CD14-positive monocyte (primary cell): Measurements from ENCODE around the gene WWOX. TPM values are rescaled to one million over a fixed set of nuclear protein-coding genes. Genes with fewer than 3 reads are reported as not detected.

ENCODE experiments used
- DNase-seq, 3 donors: peaks; one replicate each; pipeline ENCODE4 v3.0.0-alpha.2; 2011 to 2022
- H2AFZ ChIP-seq: 2 replicates; pipeline ENCODE4 v1.6.0; 2012; ENCODE audit warnings: mild to moderate bottlenecking, low read depth, low read length, inconsistent platforms; ENCODE audit not compliant: insufficient read depth, poor library complexity, severe bottlenecking
- H3K27ac ChIP-seq, 2 donors: 1 replicate in 1 of 2; 2 replicates in 1 of 2; pipeline ENCODE4 v1.5.1; 2012 to 2013; ENCODE audit warnings: low read length in 2 of 2, control low read depth in 1 of 2, inconsistent platforms in 1 of 2, low read depth in 1 of 2, mild to moderate bottlenecking in 1 of 2
- H3K27me3 ChIP-seq, 2 donors: one replicate each; pipeline versions ENCODE4 v1.6.0 to v1.6.1; 2011 to 2013; ENCODE audit warnings: low read length in 2 of 2; ENCODE audit not compliant: control insufficient read depth in 2 of 2, insufficient read depth in 2 of 2
- H3K36me3 ChIP-seq, 2 donors: replicated peaks in 1 of 2; 1 replicate in 1 of 2; 2 replicates in 1 of 2; pipeline versions ENCODE4 v1.5.1 to v1.6.1; 2012 to 2013; ENCODE audit warnings: low read length in 2 of 2, control low read depth in 1 of 2, inconsistent platforms in 1 of 2, mild to moderate bottlenecking in 1 of 2; ENCODE audit not compliant: insufficient read depth in 2 of 2, control insufficient read depth in 1 of 2
- H3K4me1 ChIP-seq, 2 donors: 1 replicate in 1 of 2; 2 replicates in 1 of 2; pipeline versions ENCODE4 v1.5.1 to v1.6.1; 2012 to 2013; ENCODE audit warnings: low read length in 2 of 2, control low read depth in 1 of 2, inconsistent platforms in 1 of 2, mild to moderate bottlenecking in 1 of 2, moderate library complexity in 1 of 2; ENCODE audit not compliant: insufficient read depth in 2 of 2, control insufficient read depth in 1 of 2
- H3K4me2 ChIP-seq: replicated peaks from 2 replicates; pipeline ENCODE3; 2012; ENCODE audit warnings: low read length, moderate library complexity, mild to moderate bottlenecking; ENCODE audit not compliant: poor library complexity, severe bottlenecking; ENCODE audit errors: extremely low read depth
- H3K4me3 ChIP-seq, 3 experiments: fragments of 200-600 bp in 1 of 3; sonication (generic) in 1 of 3; replicated peaks in 1 of 3; 1 replicate in 2 of 3; 2 replicates in 1 of 3; pipeline ENCODE4 v1.5.1; 2011 to 2013; ENCODE audit warnings: low read length in 3 of 3, mild to moderate bottlenecking in 3 of 3, control low read depth in 2 of 3, low read depth in 2 of 3, inconsistent platforms in 1 of 3, moderate library complexity in 1 of 3
- H3K79me2 ChIP-seq: 2 replicates; pipeline ENCODE4 v1.6.0; 2012; ENCODE audit warnings: mild to moderate bottlenecking, control low read depth, inconsistent platforms, low read length, moderate library complexity; ENCODE audit not compliant: insufficient read depth
- H3K9ac ChIP-seq: 2 replicates; pipeline ENCODE4 v1.6.0; 2017; ENCODE audit warnings: low read length, mild to moderate bottlenecking; ENCODE audit not compliant: insufficient read depth, poor library complexity, severe bottlenecking
- H3K9me3 ChIP-seq, 2 donors: replicated peaks in 1 of 2; 1 replicate in 1 of 2; 2 replicates in 1 of 2; pipeline versions ENCODE4 v1.5.1 to v1.6.1; 2012 to 2013; ENCODE audit warnings: low read length in 2 of 2, control low read depth in 1 of 2; ENCODE audit not compliant: control insufficient read depth in 1 of 2, insufficient read depth in 1 of 2
- H4K20me1 ChIP-seq: 2 replicates; pipeline ENCODE4 v1.6.0; 2012; ENCODE audit warnings: mild to moderate bottlenecking, low read length, control low read depth, moderate library complexity; ENCODE audit not compliant: insufficient read depth
- H3K27ac Mint-ChIP-seq, 7 donors: one replicate each; pipeline ENCODE4 v1.8.0; 2020; ENCODE audit warnings: mild to moderate bottlenecking in 7 of 7, mixed read lengths in 7 of 7, moderate library complexity in 6 of 7, inconsistent platforms in 2 of 7
- H3K27me3 Mint-ChIP-seq, 3 donors: one replicate each; pipeline ENCODE4 v1.8.0; 2021 to 2022; ENCODE audit warnings: low read depth in 3 of 3, mild to moderate bottlenecking in 3 of 3, mixed read lengths in 3 of 3, moderate library complexity in 3 of 3, inconsistent platforms in 1 of 3
- H3K36me3 Mint-ChIP-seq, 2 donors: one replicate each; pipeline ENCODE4 v1.8.0; 2020; ENCODE audit warnings: mixed read lengths in 2 of 2, inconsistent platforms in 1 of 2, mild to moderate bottlenecking in 1 of 2
- H3K4me1 Mint-ChIP-seq: one replicate; pipeline ENCODE4 v1.8.0; 2020; ENCODE audit warnings: mild to moderate bottlenecking, mixed read lengths
- H3K4me3 Mint-ChIP-seq, 2 donors: one replicate each; pipeline ENCODE4 v1.8.0; 2020; ENCODE audit warnings: mild to moderate bottlenecking in 2 of 2, mixed read lengths in 2 of 2, moderate library complexity in 1 of 2
- H3K9me3 Mint-ChIP-seq, 7 donors: one replicate each; pipeline ENCODE4 v1.8.0; 2020 to 2022; ENCODE audit warnings: mixed read lengths in 7 of 7, mild to moderate bottlenecking in 6 of 7, moderate library complexity in 6 of 7, inconsistent platforms in 2 of 7
- CTCF ChIP-seq: fragments of 200-600 bp; IDR thresholded peaks from one replicate; pipeline ENCODE4 v1.8.0; 2022; ENCODE audit warnings: antibody characterized with exemption, mild to moderate bottlenecking
- WGBS: methylation state at CpG from one replicate; pipeline ENCODE4 v1.1.5; 2013; ENCODE audit warnings: missing lambda C conversion rate; ENCODE audit not compliant: insufficient coverage; 5-methylcytosine and 5-hydroxymethylcytosine counted together
- intact Hi-C, 2 donors: fragments of 100-400 bp; cut with micrococcal nuclease; formaldehyde crosslinking; loops; one replicate each; pipeline versions ENCODE4 v1.15.0 to v1.15.1; 2023
- polyA plus RNA-seq, 3 donors: library from polyadenylated mRNA; depleted of rRNA in 1 of 3; unstranded in 2 of 3; stranded (reverse) in 1 of 3; fragments of 300-500 nt in 2 of 3; fragments of >200 nt in 1 of 3; fragmentation: Illumina TruSeq in 2 of 3; gene quantifications; 1 replicate in 2 of 3; 2 replicates in 1 of 3; pipeline ENCODE4 v1.2.3, GENCODE V29; 2012 to 2021

WWOX gene
- polyA plus RNA-seq, 3 donors = 4.0 to 7.0 (median 6.3) TPM

DNA sequence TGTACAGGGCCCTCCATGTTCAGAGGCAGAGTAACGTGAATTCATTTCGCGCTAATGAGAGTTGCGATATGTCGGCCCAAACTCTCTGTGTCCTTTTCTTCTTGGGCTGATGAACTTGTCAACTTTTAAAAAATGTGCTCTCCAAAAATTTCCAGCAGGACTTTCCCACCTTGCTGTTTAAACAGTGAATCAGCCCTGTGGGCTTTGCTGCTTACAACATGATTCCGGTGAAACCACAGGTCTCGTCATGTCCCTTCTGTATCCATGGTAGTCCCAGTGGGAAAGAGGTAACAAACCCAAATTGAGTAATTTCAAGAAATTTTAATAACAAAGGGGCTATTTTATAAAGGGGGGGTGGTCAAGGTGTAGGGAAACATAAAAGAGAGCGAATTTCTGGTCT lies 888.2 kb downstream of the WWOX start:
- Histone ChIP-seq H3K4me3 (no peak overlapping the region), H3K4me1 (no peaks in the 10 kb centered on the region), H4K20me1 (no peaks in the 10 kb centered on the region), H3K27ac (no peak overlapping the region), H3K36me3 (no peaks in the 10 kb centered on the region), H3K9me3 (no peaks in the 10 kb centered on the region), H3K9ac (no peak overlapping the region), H3K4me2 (no peak overlapping the region), H2AFZ (no peak overlapping the region), H3K79me2 (no peaks in the 10 kb centered on the region), H3K27me3 (no peaks in the 10 kb centered on the region)
- Mint-ChIP-seq H3K4me1 (peaks cover 3% of the 10 kb centered on the region), H3K27ac (no peak overlapping the region), H3K4me3 (no peak overlapping the region), H3K27me3 (peaks cover 0 to 5% (median 0%) of the 10 kb centered on the region in 3 donors), H3K9me3 (peaks cover 0 to 13% (median 2%) of the 10 kb centered on the region in 7 donors), H3K36me3 (no peaks in the 10 kb centered on the region)
- DNase-seq = no peak
- no peak for TF ChIP-seq CTCF
- 85% methylated on average over 8 of the region's 8 CpGs for WGBS
- intact Hi-C loops = no loop called here

DNA sequence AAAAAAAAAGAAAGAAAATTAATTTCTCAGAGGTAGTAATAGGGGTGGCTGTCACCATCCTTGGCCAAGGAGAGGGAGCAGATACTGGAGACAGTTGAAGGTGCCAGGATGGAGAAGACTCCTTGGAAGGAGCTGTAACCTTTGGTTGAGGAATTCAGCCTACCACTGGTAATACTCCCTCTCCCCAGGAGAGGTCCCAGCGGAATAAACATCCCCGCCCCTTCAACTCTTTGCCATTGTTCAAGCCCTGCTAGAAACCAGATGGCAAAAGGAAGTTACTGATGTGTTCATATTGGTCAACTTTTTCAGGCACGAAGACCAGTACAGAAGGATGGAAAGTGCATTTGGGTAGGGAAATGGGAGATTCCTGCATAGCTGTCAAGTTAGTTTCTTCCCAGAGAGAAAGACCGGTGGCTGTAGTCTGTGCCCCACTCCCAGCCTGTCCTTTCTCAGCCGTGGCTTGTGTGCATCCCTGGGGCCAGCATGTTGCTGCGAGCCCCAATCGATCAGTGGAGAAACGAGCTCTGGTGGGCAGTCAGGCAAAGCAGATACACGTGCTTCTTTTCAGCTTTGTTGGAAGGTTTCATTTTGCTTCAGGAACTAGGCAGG lies 889.0 kb downstream of the WWOX start:
- Histone ChIP-seq H3K9me3 (no peaks in the 10 kb centered on the region), H3K27me3 (no peaks in the 10 kb centered on the region), H3K4me3 (no peak overlapping the region), H3K9ac (no peak overlapping the region), H3K4me1 (no peaks in the 10 kb centered on the region), H3K27ac (no peak overlapping the region), H4K20me1 (no peaks in the 10 kb centered on the region), H3K36me3 (no peaks in the 10 kb centered on the region), H3K4me2 (no peak overlapping the region), H3K79me2 (no peaks in the 10 kb centered on the region), H2AFZ (no peak overlapping the region)
- peaks cover 0 to 10% (median 2%) of the 10 kb centered on the region in 7 donors for H3K9me3 Mint-ChIP-seq
- intact Hi-C loops = no loop called here
- no peak for DNase-seq
- TF ChIP-seq CTCF = no peak
- H3K27me3 Mint-ChIP-seq = peaks cover 0 to 5% (median 0%) of the 10 kb centered on the region in 3 donors
- no peaks in the 10 kb centered on the region for H3K36me3 Mint-ChIP-seq
- no peak overlapping the region for H3K27ac Mint-ChIP-seq
- 84% methylated on average over 7 of the region's 9 CpGs for WGBS
- H3K4me3 Mint-ChIP-seq = no peak overlapping the region
- peaks cover 3% of the 10 kb centered on the region for H3K4me1 Mint-ChIP-seq
